GM12878 (cell line): Measurements from ENCODE around the gene PRKRIP1. TPM values are rescaled to one million over a fixed set of nuclear protein-coding genes. Genes with fewer than 3 reads are reported as not detected.

Experiments
- ATAC-seq: fragments of 200-7000 bp; cut with Tn5 transposase; 3 replicates; pipeline ENCODE4 v1.9.1; 2020; ENCODE audit warnings: mild to moderate bottlenecking, moderate library complexity
- BruUV-seq: library from RNA; stranded (reverse); fragments of 400-500 nt; replicated peaks from 2 replicates; lab custom pipeline; 2021; lab: Mats Ljungman, UMichigan
- CTCF ChIA-PET: fragments of 300-600 bp; sonication (Branson Sonifier 250); formaldehyde crosslinking; extraction: SDS; loops from one replicate; lab custom pipeline; 2021; ENCODE audit warnings: inconsistent platforms; lab: Yijun Ruan, JAX
- POLR2A ChIA-PET: fragments of 350-600 bp; formaldehyde crosslinking; extraction: SDS; loops from one replicate; lab custom pipeline; 2021; ENCODE audit warnings: inconsistent platforms; lab: Charles Lee
- RAD21 ChIA-PET: fragments of 300-600 bp; sonication (Branson Sonifier 250); formaldehyde crosslinking; loops from one replicate; lab custom pipeline; 2023; ENCODE audit warnings: antibody characterized with exemption; ENCODE audit not compliant: unreplicated experiment; lab: Charles Lee
- SMC1A ChIA-PET: fragments of 300-600 bp; sonication (Branson Sonifier 250); formaldehyde crosslinking; loops from one replicate; lab custom pipeline; 2023; ENCODE audit not compliant: unreplicated experiment, uncharacterized antibody; lab: Charles Lee
- DNase-seq: peaks from one replicate; pipeline ENCODE4 v3.0.0-alpha.2; 2011; ENCODE audit warnings: low read depth, low spot score
- FAIRE-seq: peaks from 3 replicates; lab custom pipeline; 2011; peaks lifted over from hg19 to GRCh38; lab: Jason Lieb, UNC
- H2AFZ ChIP-seq: 2 replicates; pipeline ENCODE4 v1.6.0; 2011; ENCODE audit warnings: low read depth, low read length, control low read depth; ENCODE audit not compliant: control insufficient read depth
- H3K27ac ChIP-seq: 2 replicates; pipeline ENCODE4 v1.5.1; 2011; ENCODE audit warnings: control low read depth; ENCODE audit not compliant: control insufficient read depth, insufficient read depth
- H3K27me3 ChIP-seq, 2 experiments: replicated peaks in 1 of 2; 2 replicates each; pipeline versions ENCODE4 v1.6.0 to v1.6.1; 2011; ENCODE audit warnings: low read length in 1 of 2; ENCODE audit not compliant: control insufficient read depth in 2 of 2, insufficient read depth in 2 of 2
- H3K36me3 ChIP-seq, 2 experiments: 2 replicates each; pipeline ENCODE4 v1.5.1; 2011; ENCODE audit warnings: low read length in 1 of 2; ENCODE audit not compliant: control insufficient read depth in 2 of 2, insufficient read depth in 2 of 2
- H3K4me1 ChIP-seq: 2 replicates; pipeline ENCODE4 v1.6.1; 2011; ENCODE audit warnings: mild to moderate bottlenecking, low read length, moderate library complexity, mixed read lengths; ENCODE audit not compliant: control insufficient read depth, insufficient read depth
- H3K4me2 ChIP-seq: 2 replicates; pipeline ENCODE4 v1.6.0; 2011; ENCODE audit warnings: control low read depth; ENCODE audit not compliant: control insufficient read depth, insufficient read depth
- H3K4me3 ChIP-seq: fragments of 200-600 bp; sonication (generic); 2 replicates; pipeline ENCODE4 v1.5.1; 2016
- H3K79me2 ChIP-seq: 2 replicates; pipeline ENCODE4 v1.6.0; 2011; ENCODE audit warnings: low read length; ENCODE audit not compliant: control insufficient read depth, insufficient read depth
- H3K9ac ChIP-seq: 2 replicates; pipeline ENCODE4 v1.8.0; 2011; ENCODE audit warnings: low read length, control low read depth, mixed read lengths; ENCODE audit not compliant: control insufficient read depth, insufficient read depth
- H3K9me3 ChIP-seq: replicated peaks from 3 replicates; pipeline ENCODE4 v1.5.1; 2011; ENCODE audit warnings: mild to moderate bottlenecking, low read length; ENCODE audit not compliant: control insufficient read depth, insufficient read depth
- H4K20me1 ChIP-seq: 2 replicates; pipeline ENCODE4 v1.6.0; 2011; ENCODE audit not compliant: control insufficient read depth, insufficient read depth
- MXI1 ChIP-seq: fragments of 150-350 bp; IDR thresholded peaks from 2 replicates; pipeline ENCODE4 v1.6.1; 2011; ENCODE audit warnings: low read depth, mild to moderate bottlenecking, inconsistent platforms, low read length, improper control_type of control experiment
- SMC3 ChIP-seq: IDR thresholded peaks from 2 replicates; pipeline ENCODE4 v1.6.1; 2011; ENCODE audit warnings: low read length, improper control_type of control experiment, borderline replicate concordance
- SUPT20H ChIP-seq: IDR thresholded peaks from 2 replicates; pipeline ENCODE4 v1.6.1; 2011; ENCODE audit warnings: low read depth, mild to moderate bottlenecking, low read length, moderate library complexity, borderline replicate concordance; ENCODE audit not compliant: control insufficient read depth
- WGBS: methylation state at CpG from one replicate; pipeline ENCODE4 v1.1.6; 2016; ENCODE audit warnings: low lambda C conversion rate; ENCODE audit not compliant: insufficient replicate concordance, insufficient coverage; ENCODE audit errors: missing lambda C conversion rate; 5-methylcytosine and 5-hydroxymethylcytosine counted together
- in situ Hi-C: fragments of 300-500 bp; cut with MboI; formaldehyde crosslinking; loops from 9 replicates; pipeline ENCODE4 v1.14.3; 2018; ENCODE audit warnings: mixed read lengths
- intact Hi-C: fragments of 100-400 bp; cut with micrococcal nuclease; formaldehyde crosslinking; loops from one replicate; pipeline ENCODE4 v1.14.2; 2022; ENCODE audit not compliant: unreplicated experiment
- polyA plus RNA-seq, 11 experiments: library from polyadenylated mRNA; depleted of rRNA in 4 of 11; unstranded in 6 of 11; stranded (reverse) in 5 of 11; fragments of >200 nt; fragmentation: Nextera tagmentation in 4 of 11; fragmentation: Illumina TruSeq in 1 of 11; extraction: Ambion mirVana in 4 of 11; extraction: Trizol in 1 of 11; gene quantifications; 1 replicate in 1 of 11; 2 replicates in 10 of 11; pipeline versions ENCODE4 v1.2.1 to v1.2.3, GENCODE V29; 2011 to 2016; ENCODE audit warnings: inconsistent platforms in 2 of 11, missing spikeins in 2 of 11, low read depth in 1 of 11
- total RNA-seq, 4 experiments: library from RNA; depleted of rRNA in 3 of 4; stranded (reverse); fragments of >200 nt in 3 of 4; fragmentation: Illumina TruSeq in 1 of 4; extraction: Trizol in 1 of 4; gene quantifications; 2 replicates each; pipeline versions ENCODE4 v1.2.1 to v1.2.3, GENCODE V29; 2013 to 2021
- TF ChIP-seq, protein P1 (sequence below): IDR thresholded peaks from 2 replicates; pipeline ENCODE4 v1.6.1; 2012; ENCODE audit warnings: improper control_type of control experiment, low read depth, low read length; ENCODE audit not compliant: insufficient replicate concordance

PRKRIP1 gene
- total and polyA plus RNA-seq, 10 of the 15 experiments (the other 5 are each of a cell fraction or from before 2014, with no cell fraction given) = 17.0 to 38.4 (median 25.5) TPM

DNA sequence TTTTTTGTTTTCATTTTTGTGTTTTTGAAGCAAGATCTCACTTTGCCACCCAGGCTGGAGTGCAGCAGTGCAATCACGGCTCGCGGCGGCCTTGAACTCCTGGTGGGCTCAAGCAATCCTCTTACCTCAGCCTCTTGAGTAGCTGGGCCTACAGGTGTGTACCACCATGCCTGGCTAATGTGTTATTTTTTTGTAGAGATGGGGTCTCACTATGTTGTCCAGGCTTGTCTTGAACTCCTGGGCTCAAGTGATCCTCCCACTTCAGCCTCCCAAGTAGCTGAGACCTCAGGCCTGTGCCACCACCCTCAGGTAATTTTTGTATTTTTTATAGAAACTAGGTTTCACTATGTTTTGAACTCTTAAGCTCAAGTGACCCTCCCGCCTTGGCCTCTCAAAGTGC, 14.8 kb downstream of the PRKRIP1 start:
- Histone ChIP-seq H2AFZ (no peak overlapping the region), H3K4me3 (no peak overlapping the region), H3K4me2 (no peak overlapping the region), H4K20me1 (no peaks in the 10 kb centered on the region), H3K27me3 (no peaks in the 10 kb centered on the region), H3K9me3 (peaks cover 6% of the 10 kb centered on the region; the same call in 2 of the 3 replicates), H3K27ac (no peak overlapping the region), H3K79me2 (peaks cover 11% of the 10 kb centered on the region), H3K36me3 (peaks cover 13 to 25% of the 10 kb centered on the region in 2 experiments), H3K9ac (no peak overlapping the region), H3K4me1 (peaks cover 30% of the 10 kb centered on the region)
- ATAC-seq = no peak
- ChIA-PET RAD21 (interaction anchor here (1.0 to 4.8 kb wide), 3 partner anchors 15 to 40 kb away, joined by 4 to 26 read pairs (median 13); no protein-coding TSS in a partner anchor), CTCF (interaction anchor here (0.8 to 4.3 kb wide), 9 partner anchors 10 to 132 kb away, joined by 3 to 32 read pairs (median 4); partner anchors contain the start of genes ALKBH4 and LRWD1), SMC1A (interaction anchor here (1.0 to 10.2 kb wide), 5 partner anchors 10 to 52 kb away, joined by 3 to 89 read pairs (median 10); no protein-coding TSS in a partner anchor), POLR2A (interaction anchor here (0.8 to 5.0 kb wide), 3 partner anchors 15 to 30 kb away, joined by 6 to 24 read pairs (median 21); partner anchors contain the start of gene ORAI2)
- WGBS = 98% methylated on average over 5 of the region's 5 CpGs
- TF ChIP-seq SMC3 (no peak), SUPT20H (no peak), MXI1 (no peak)
- TF ChIP-seq, protein P1, sequence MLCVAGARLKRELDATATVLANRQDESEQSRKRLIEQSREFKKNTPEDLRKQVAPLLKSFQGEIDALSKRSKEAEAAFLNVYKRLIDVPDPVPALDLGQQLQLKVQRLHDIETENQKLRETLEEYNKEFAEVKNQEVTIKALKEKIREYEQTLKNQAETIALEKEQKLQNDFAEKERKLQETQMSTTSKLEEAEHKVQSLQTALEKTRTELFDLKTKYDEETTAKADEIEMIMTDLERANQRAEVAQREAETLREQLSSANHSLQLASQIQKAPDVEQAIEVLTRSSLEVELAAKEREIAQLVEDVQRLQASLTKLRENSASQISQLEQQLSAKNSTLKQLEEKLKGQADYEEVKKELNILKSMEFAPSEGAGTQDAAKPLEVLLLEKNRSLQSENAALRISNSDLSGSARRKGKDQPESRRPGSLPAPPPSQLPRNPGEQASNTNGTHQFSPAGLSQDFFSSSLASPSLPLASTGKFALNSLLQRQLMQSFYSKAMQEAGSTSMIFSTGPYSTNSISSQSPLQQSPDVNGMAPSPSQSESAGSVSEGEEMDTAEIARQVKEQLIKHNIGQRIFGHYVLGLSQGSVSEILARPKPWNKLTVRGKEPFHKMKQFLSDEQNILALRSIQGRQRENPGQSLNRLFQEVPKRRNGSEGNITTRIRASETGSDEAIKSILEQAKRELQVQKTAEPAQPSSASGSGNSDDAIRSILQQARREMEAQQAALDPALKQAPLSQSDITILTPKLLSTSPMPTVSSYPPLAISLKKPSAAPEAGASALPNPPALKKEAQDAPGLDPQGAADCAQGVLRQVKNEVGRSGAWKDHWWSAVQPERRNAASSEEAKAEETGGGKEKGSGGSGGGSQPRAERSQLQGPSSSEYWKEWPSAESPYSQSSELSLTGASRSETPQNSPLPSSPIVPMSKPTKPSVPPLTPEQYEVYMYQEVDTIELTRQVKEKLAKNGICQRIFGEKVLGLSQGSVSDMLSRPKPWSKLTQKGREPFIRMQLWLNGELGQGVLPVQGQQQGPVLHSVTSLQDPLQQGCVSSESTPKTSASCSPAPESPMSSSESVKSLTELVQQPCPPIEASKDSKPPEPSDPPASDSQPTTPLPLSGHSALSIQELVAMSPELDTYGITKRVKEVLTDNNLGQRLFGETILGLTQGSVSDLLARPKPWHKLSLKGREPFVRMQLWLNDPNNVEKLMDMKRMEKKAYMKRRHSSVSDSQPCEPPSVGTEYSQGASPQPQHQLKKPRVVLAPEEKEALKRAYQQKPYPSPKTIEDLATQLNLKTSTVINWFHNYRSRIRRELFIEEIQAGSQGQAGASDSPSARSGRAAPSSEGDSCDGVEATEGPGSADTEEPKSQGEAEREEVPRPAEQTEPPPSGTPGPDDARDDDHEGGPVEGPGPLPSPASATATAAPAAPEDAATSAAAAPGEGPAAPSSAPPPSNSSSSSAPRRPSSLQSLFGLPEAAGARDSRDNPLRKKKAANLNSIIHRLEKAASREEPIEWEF = no peak
- in situ Hi-C loops (no loop called here), intact Hi-C loops (no loop called here)
- no TSS peak for BruUV-seq
- no peak for DNase-seq
- no peak for FAIRE-seq
